Right lobe of liver (tissue), 6 donors: ENCODE data around the gene NKG7. TPM values are rescaled to one million over a fixed set of nuclear protein-coding genes. Genes with fewer than 3 reads are reported as not detected.

Experiments used
- ATAC-seq, 4 donors: fragments of 200-7000 bp; cut with Tn5 transposase; one replicate each; pipeline ENCODE4 v1.9.1; 2020; ENCODE audit warnings: mild to moderate bottlenecking in 4 of 4, moderate library complexity in 4 of 4
- DNase-seq, 3 donors: peaks; one replicate each; pipeline ENCODE4 v3.0.0-alpha.2; 2020
- H3K27ac ChIP-seq, 3 donors: fragments of 200-600 bp; one replicate each; pipeline ENCODE4 v1.8.0; 2022
- H3K27me3 ChIP-seq, 2 donors: fragments of 200-600 bp; one replicate each; pipeline ENCODE4 v1.8.0; 2022
- H3K36me3 ChIP-seq, 4 donors: fragments of 200-600 bp; sonication (generic) in 1 of 4; one replicate each; pipeline versions ENCODE4 v1.5.1 to v1.8.0; 2017 to 2022; ENCODE audit warnings: control low read depth in 1 of 4
- H3K4me1 ChIP-seq, 4 donors: fragments of 200-600 bp; sonication (generic) in 1 of 4; one replicate each; pipeline versions ENCODE4 v1.5.1 to v1.8.0; 2017 to 2022; ENCODE audit warnings: control low read depth in 1 of 4
- H3K4me3 ChIP-seq, 3 donors: fragments of 200-600 bp; one replicate each; pipeline ENCODE4 v1.8.0; 2022
- H3K9me3 ChIP-seq, 4 donors: fragments of 200-600 bp; sonication (generic) in 1 of 4; one replicate each; pipeline versions ENCODE4 v1.5.1 to v1.8.0; 2017 to 2022; ENCODE audit warnings: control low read depth in 1 of 4
- CTCF ChIP-seq, 4 donors: fragments of 200-600 bp in 3 of 4; fragments of 450-650 bp in 1 of 4; IDR thresholded peaks; one replicate each; pipeline versions ENCODE4 v1.5.1 to v1.8.0; 2016 to 2022; ENCODE audit warnings: antibody characterized with exemption in 4 of 4, mild to moderate bottlenecking in 2 of 4
- POLR2A ChIP-seq: fragments of 450-650 bp; IDR thresholded peaks from one replicate; pipeline ENCODE4 v1.6.1; 2017; ENCODE audit warnings: antibody characterized with exemption, mild to moderate bottlenecking
- WGBS: methylation state at CpG from one replicate; pipeline ENCODE4 v1.1.6; 2018; ENCODE audit warnings: low coverage, low lambda C conversion rate; ENCODE audit not compliant: insufficient coverage; ENCODE audit errors: missing lambda C conversion rate; 5-methylcytosine and 5-hydroxymethylcytosine counted together
- intact Hi-C, 2 donors: fragments of 100-400 bp; cut with DNase I; formaldehyde crosslinking; loops; one replicate each; pipeline versions ENCODE4 v1.11.2 to v1.14.1; 2022
- total RNA-seq, 6 experiments: library from RNA; depleted of rRNA in 2 of 6; stranded (reverse); fragments of >200 nt in 2 of 6; fragmentation: NEBNext Ultra II Directional in 3 of 6; extraction: Animal tissue kit (Norgen Biotek cat#: 25700) in 3 of 6; gene quantifications; one replicate each; pipeline versions ENCODE4 v1.1.0 to v1.2.4, GENCODE V29; 2016 to 2023
- donor health status: DM: no; HTN: yes; CAD: no.
- donor health status: DM: no; HTN: no; CAD: no.
- donor health status: DM: no; HTN: no; CAD: no.
- donor health status: DM: no; HTN: yes; CAD: no.
- donor health status: DM: no; HTN: yes; CAD: no.

The NKG7 gene
- total RNA-seq, 6 experiments from 2014 or later, result 1.7 to 7.7 (median 4.1) TPM

GRCh38 chr19:51341066-51341465, 31.4 kb downstream of the NKG7 start:
- no peaks in the 10 kb centered on the region for H3K9me3 ChIP-seq
- peaks cover 0 to 18% (median 0%) of the 10 kb centered on the region in 4 donors for H3K4me1 ChIP-seq
- no peak for ATAC-seq
- peaks cover 0 to 12% (median 6%) of the 10 kb centered on the region in 4 donors for H3K36me3 ChIP-seq
- no peak for DNase-seq
- intact Hi-C loops, result no loop called here
- no peaks in the 10 kb centered on the region for H3K27me3 ChIP-seq
- TF ChIP-seq CTCF (IDR thresholded peaks at IDR 0.05), result no peak
- TF ChIP-seq POLR2A, result no peak
- 78% methylated on average over 8 of the region's 18 CpGs for WGBS
- no peak overlapping the region for H3K4me3 ChIP-seq
- H3K27ac ChIP-seq, result peak overlapping the region in 1 of 3 donors; percentile 33

GRCh38 chr19:51339687-51340656, 32.5 kb downstream of the NKG7 start:
- DNase-seq (peak; percentile 100), ATAC-seq (peak; percentile 91 to 96 (median 94))
- Histone ChIP-seq H3K27ac (peak overlapping the region; percentile 54 to 73 (median 58)), H3K9me3 (no peaks in the 10 kb centered on the region), H3K4me3 (peak overlapping the region; percentile 65 to 77 (median 75)), H3K4me1 (peaks cover 0 to 18% (median 0%) of the 10 kb centered on the region in 4 donors), H3K27me3 (no peaks in the 10 kb centered on the region), H3K36me3 (peaks cover 0 to 6% (median 2%) of the 10 kb centered on the region in 4 donors)
- TF ChIP-seq POLR2A, result peak; percentile 88
- peak in 3 of 4 donors; percentile 22 to 42 (median 41) for TF ChIP-seq CTCF (IDR thresholded peaks at IDR 0.05)
- 4% methylated on average over 22 of the region's 107 CpGs for WGBS
- intact Hi-C loops, result loop anchor here in 1 of 2 donors (5.0 kb wide), 1 partner anchor 67 kb away; no protein-coding TSS in a partner anchor

GRCh38 chr19:51339313-51339686, 33.2 kb downstream of the NKG7 start:
- WGBS, result 0% methylated on average over 10 of the region's 10 CpGs
- DNase-seq (no peak), ATAC-seq (no peak)
- Histone ChIP-seq H3K36me3 (no peaks in the 10 kb centered on the region), H3K27me3 (no peaks in the 10 kb centered on the region), H3K4me1 (peaks cover 0 to 18% (median 0%) of the 10 kb centered on the region in 4 donors), H3K27ac (no peak overlapping the region), H3K4me3 (peak overlapping the region; percentile 65 to 77 (median 75)), H3K9me3 (no peaks in the 10 kb centered on the region)
- no peak for TF ChIP-seq POLR2A
- no peak for TF ChIP-seq CTCF (IDR thresholded peaks at IDR 0.05)
- intact Hi-C loops, result loop anchor here in 1 of 2 donors (5.0 kb wide), 1 partner anchor 68 kb away; no protein-coding TSS in a partner anchor

GRCh38 chr19:51338563-51339312, 33.7 kb downstream of the NKG7 start:
- intact Hi-C loops, result loop anchor here in 1 of 2 donors (5.0 kb wide), 1 partner anchor 69 kb away; no protein-coding TSS in a partner anchor
- 6% methylated on average over 20 of the region's 43 CpGs for WGBS

More at GRCh38 chr19:51338563-51339312, 33.7 kb downstream of the NKG7 start:
- Histone ChIP-seq H3K4me3 (peak overlapping the region; percentile 65 to 77 (median 75)), H3K36me3 (no peaks in the 10 kb centered on the region), H3K27ac (no peak overlapping the region), H3K4me1 (peaks cover 0 to 18% (median 0%) of the 10 kb centered on the region in 4 donors), H3K27me3 (no peaks in the 10 kb centered on the region), H3K9me3 (no peaks in the 10 kb centered on the region)
- TF ChIP-seq POLR2A (no peak), CTCF (IDR thresholded peaks at IDR 0.05) (peak; percentile 86 to 90 (median 88))
- DNase-seq (peak; percentile 87 to 89 (median 88)), ATAC-seq (peak; percentile 68 to 73 (median 70))
